Measurements from ENCODE around the gene SYTL2.

SYTL2 gene

DNA sequence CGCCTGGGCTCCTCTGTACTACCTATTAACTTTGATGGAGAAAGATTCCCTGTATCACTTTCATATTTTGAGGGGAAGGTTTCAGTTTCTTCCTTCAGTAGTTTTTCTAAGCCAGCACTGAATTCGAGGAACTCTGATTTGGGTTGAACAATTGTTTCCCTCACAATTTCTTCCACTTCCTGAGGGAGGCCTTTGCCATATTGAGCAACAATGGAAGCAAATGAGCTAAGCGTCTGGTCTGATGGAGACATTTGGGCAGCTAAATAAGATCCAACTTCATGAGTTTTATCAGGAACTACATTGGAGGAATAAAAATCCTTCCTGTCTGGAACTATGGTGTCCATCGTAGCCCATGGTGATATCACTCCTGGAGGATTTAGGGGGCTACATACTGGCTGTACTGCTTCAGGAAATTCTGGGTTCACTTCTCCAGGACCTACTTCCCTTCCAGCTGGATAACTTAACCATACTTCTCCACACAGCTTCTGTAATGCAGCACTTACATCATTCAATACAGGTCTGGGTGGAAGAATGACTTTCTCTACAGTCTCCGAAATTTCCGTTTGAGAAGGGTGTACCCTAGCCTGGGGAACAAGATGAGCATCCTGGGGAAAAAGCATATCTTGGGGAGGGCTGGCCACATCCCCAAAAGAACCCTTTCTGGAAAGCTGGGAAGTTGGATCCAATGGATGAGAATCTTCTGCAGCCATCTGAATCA lies 86.0 kb downstream of the SYTL2 start:
- DNase-seq = no peak

GRCh38 chr11:85723088-85723487 lies 87.9 kb downstream of the SYTL2 start:
- DNase-seq = no peak

DNA sequence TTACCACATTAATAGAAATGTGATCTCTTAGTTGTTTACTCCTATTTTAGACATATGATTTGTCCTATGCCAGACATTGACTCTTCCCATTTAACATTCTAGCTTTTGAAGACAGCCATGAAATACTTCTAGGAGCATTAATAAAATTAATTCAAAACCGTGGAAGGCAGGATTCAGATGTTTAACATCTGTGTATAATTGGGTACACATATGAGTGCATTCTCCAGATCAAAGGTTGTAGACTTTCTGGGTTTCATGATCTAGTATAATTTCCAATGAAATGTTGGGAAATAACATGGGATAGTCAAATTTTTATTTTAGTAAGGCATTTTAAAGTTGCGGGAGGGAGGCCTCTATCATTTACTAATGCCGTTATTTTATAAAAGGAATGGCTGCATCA lies 89.8 kb downstream of the SYTL2 start:
- DNase-seq = no peak

- no peak for DNase-seq
Measured at GRCh38 chr11:85718991-85719807, 91.7 kb downstream of the SYTL2 start.

GRCh38 chr11:85718126-85718943 lies 92.6 kb downstream of the SYTL2 start:
- no peak for DNase-seq

GRCh38 chr11:85717429-85717828 lies 93.5 kb downstream of the SYTL2 start:
- DNase-seq = no peak

DNA sequence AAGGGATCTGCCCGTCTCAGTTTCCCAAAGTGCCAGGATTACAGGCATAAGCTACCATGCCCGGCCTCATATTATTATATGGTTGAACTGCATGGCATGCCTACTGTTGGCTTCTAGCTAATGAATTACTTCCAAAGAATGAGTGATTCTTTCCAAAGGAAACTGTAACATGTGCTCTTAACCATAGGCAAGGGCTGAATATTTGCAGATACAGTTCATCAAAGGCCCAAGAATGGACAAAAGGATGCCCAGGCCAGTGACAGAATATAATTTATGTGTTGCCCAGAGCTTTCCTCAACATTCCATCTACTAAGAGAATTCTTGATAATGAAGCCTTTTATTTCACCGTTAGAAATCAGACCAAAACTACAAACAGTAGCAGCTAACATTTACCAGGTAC lies 98.0 kb downstream of the SYTL2 start:
- DNase-seq = no peak

GRCh38 chr11:85710917-85711316 lies 100.0 kb downstream of the SYTL2 start:
- DNase-seq = no peak

DNA sequence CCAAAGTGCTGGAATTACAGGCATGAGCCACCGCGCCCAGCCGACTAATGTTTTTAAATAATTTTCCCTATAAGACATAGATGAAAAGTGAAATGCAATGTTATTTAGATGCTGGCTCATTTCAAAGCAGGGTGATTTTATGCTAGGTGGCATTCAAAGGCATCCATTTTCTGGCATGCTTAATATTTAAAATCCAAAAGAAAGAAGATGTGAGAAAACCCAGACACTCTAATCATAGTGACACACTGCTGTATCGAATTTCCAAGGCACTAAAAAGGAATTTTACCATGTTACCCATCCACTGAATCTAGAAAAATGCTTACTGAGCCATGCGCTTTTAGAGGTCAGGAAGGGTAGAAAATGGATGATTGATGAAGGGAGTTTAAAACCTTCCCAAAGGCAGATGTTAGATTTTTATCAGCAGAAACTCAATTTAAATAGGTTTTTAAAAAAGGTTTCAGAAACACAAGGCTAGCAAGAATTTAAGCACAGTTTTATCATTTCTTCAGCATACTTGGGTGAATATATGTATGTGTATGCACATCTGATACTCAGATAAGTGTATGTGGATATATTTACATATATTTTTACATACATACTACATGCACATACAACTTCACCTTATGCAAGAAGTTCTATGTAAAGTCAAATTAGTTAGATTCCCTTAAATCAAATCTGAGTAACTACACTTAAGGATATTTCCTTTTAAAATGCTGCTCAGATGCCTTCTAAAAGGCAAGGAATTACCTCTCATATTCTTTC lies 100.8 kb downstream of the SYTL2 start:
- DNase-seq = no peak

- DNase-seq = no peak
Measured at GRCh38 chr11:85705800-85706199, 105.1 kb downstream of the SYTL2 start.

DNA sequence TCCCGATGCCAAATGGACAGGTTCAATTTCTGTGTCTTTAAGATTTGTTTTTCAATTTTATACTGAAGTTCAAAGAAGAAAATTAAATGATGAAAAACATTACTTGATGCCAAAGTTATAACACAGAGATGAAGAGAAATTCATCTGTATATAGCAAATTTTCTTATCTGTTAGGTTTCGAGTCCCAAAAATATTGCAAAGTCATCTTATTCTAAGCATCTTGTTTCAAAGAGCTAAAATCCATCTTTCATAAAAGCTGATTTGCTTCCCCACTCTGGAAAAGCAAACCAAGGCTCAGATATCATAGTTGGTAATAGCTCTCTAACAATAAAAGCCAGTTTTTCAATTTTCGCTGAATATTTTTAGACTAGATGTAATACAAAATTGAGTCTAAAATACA lies 106.0 kb downstream of the SYTL2 start:
- DNase-seq = no peak

DNA sequence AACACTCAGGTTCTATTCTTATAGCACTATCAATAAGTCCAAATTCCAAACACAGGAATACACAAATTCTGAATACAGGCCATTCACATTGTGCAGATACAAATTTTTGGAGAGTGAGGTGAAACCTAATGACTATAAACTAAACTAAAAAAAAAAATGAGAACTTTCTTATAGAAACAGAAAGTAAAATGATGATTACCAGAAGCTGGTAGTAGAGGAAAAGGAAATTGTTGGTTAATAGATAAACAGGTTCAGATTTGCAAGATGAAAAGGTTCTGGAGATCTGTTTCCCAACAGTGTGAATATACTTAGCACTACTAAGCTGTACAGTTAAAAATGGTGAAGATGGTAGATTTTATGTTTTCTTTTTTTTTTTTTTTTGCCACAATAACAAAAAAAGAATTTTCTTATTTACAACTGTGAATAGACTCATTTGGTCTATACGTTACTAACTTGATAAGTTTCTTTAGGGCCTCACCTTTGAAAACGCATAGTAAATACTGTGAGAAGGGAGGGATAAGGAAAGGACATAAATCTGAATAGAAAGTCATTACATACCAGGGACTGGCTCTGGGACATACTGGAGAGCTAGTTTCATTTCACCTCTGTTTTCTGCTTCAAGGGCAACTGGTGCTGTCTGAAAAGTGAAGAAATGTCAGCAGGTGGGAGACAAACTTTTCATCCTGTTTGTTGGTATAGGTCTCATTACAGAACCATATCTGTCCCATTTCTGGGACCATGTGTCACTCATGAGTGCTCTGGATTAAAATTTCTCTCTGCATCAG lies 110.8 kb downstream of the SYTL2 start:
- no peak for DNase-seq

DNA sequence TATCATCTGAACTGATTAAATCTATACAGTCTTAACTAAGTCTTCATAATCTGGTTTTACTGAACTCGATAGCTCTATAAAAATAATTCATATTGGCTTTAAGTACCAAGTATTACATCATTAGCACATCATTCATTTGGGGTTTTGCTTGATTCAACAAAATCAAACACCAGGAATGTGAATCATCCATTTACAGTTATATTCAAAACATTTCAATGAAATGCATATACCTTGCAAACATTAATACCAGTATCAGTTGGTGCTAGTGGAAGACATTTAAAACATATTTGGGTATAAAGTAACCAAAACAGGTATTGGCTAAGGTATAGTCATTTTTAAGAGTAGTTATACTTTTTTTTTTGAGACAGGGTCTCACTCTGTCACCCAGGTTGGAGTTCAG lies 112.7 kb downstream of the SYTL2 start:
- DNase-seq = no peak

DNA sequence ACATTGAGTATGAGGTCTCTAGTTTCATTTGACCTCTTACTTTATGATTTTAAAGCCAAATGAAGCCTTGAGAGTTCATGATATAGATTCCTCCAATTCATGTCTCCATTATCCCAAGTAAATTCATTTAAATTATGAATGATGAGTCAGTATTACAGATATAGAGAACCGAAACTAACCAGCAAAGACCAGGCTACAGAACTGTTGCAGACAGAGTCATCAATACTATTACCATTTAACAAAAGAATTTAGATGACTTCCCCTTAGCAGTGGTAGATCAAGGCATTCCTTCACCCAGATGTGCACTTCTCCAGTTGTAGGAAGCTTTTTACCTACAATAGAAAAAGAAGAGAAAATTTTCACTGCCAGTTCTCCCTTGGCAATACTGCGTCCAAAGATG lies 113.2 kb downstream of the SYTL2 start:
- DNase-seq = no peak

GRCh38 chr11:85695546-85695945 lies 115.4 kb downstream of the SYTL2 start:
- no peak for DNase-seq

- DNase-seq = no peak
Measured at GRCh38 chr11:85694385-85694980, 116.5 kb downstream of the SYTL2 start.

- no peak for DNase-seq
Measured at GRCh38 chr11:85685820-85686459, 125.0 kb downstream of the SYTL2 start, which contains the start of gene CCDC89. Gene CCDC89 (minus strand): TSS chr11:85686195. CDS start chr11:85686130, 65 bp downstream.

- DNase-seq = no peak
Measured at GRCh38 chr11:85685125-85685819, 125.7 kb downstream of the SYTL2 start.

- DNase-seq = peak; percentile 53
Measured at GRCh38 chr11:85682330-85683305, 128.3 kb downstream of the SYTL2 start.
